OCI-M2 (cell line): ENCODE results near the gene KIF3A.

Experiments used
- DNase-seq: peaks from one replicate; lab custom pipeline; 2025; ENCODE audit not compliant: unreplicated experiment; lab: John Stamatoyannopoulos, UW

KIF3A gene

GRCh38 chr5:132663771-132664695, 73.3 kb downstream of the KIF3A start:
- DNase-seq: no peak

GRCh38 chr5:132662925-132663770, 74.2 kb downstream of the KIF3A start:
- DNase-seq: no peak

GRCh38 chr5:132662004-132662401, 75.3 kb downstream of the KIF3A start:
- no peak for DNase-seq

- no peak for DNase-seq
Observed at GRCh38 chr5:132661231-132662003, 75.9 kb downstream of the KIF3A start.

- DNase-seq: no peak
Observed at GRCh38 chr5:132659598-132660493, 77.5 kb downstream of the KIF3A start.

GRCh38 chr5:132658381-132659302, 78.7 kb downstream of the KIF3A start:
- no peak for DNase-seq

GRCh38 chr5:132657676-132658380, 79.5 kb downstream of the KIF3A start, which contains the start of gene IL13:
Gene IL13, plus strand, starts transcription at chr5:132658173. Its CDS starts 14 bp downstream, at chr5:132658187.
- DNase-seq: no peak

- DNase-seq: no peak
Observed at GRCh38 chr5:132656774-132657355, 80.5 kb downstream of the KIF3A start.

- no peak for DNase-seq
Observed at GRCh38 chr5:132655821-132656773, 81.2 kb downstream of the KIF3A start.

GRCh38 chr5:132653716-132654115, 83.6 kb downstream of the KIF3A start:
- no peak for DNase-seq

GRCh38 chr5:132651838-132652469, 85.4 kb downstream of the KIF3A start:
- no peak for DNase-seq

GRCh38 chr5:132648355-132648754, 89.0 kb downstream of the KIF3A start:
- no peak for DNase-seq

GRCh38 chr5:132647473-132647872, 89.9 kb downstream of the KIF3A start:
- DNase-seq: no peak

GRCh38 chr5:132646583-132647266, 90.6 kb downstream of the KIF3A start:
- DNase-seq: no peak

GRCh38 chr5:132644177-132644576, 93.2 kb downstream of the KIF3A start:
- no peak for DNase-seq
